GM12892 (cell line): ENCODE measurements around the gene GABRG3.

Experiments used
- POLR2A ChIP-seq: IDR thresholded peaks from 2 replicates; pipeline ENCODE4 v1.6.1; 2011; ENCODE audit warnings: low read depth, low read length, control low read depth
- POLR2AphosphoS5 ChIP-seq: IDR thresholded peaks from 2 replicates; pipeline ENCODE4 v1.6.1; 2011; ENCODE audit warnings: low read depth, low read length, control low read depth

GRCh38 chr15:27254055-27254454 lies 283.1 kb downstream of the GABRG3 start:
- TF ChIP-seq POLR2A, result no peak
- no peak for TF ChIP-seq POLR2AphosphoS5
